Measurements from ENCODE around the gene CHRNA5. TPM values are rescaled to one million over a fixed set of nuclear protein-coding genes. Genes with fewer than 3 reads are reported as not detected.
A peak's percentile ranks its signal among the peaks of the same experiment; 100 is the strongest.

Gene CHRNA5
- polyA plus RNA-seq, 2 donors = 1.5 to 2.3 TPM

DNA sequence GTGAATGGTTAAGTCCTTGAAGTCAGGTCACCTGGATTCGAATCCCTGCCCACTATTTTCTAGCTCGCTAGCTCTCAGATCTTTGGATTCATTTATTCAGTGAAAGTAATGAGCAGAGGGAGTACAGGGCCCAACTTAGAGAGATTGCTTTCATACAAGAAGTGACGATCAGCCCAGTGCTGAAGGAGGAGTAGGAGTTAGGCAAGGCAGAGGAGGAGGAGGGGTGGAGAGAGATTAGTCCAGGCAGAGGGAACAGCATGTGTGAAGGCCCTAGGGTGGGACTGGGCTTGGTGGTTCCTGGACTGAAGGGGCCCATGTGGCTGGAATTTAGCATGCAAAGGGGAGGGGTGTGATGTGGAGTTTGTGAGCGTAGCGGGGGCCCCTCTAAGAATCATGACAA is 3.8 kb upstream of the CHRNA5 start:
- 80 to 87% methylated on average over 5 of the region's 5 CpGs for WGBS, 2 donors
- no peaks in the 10 kb centered on the region for H3K36me3 ChIP-seq (ENCODE audit: control insufficient read depth in 2 of 2, insufficient read depth in 2 of 2, low read length in 1 of 2)

DNA sequence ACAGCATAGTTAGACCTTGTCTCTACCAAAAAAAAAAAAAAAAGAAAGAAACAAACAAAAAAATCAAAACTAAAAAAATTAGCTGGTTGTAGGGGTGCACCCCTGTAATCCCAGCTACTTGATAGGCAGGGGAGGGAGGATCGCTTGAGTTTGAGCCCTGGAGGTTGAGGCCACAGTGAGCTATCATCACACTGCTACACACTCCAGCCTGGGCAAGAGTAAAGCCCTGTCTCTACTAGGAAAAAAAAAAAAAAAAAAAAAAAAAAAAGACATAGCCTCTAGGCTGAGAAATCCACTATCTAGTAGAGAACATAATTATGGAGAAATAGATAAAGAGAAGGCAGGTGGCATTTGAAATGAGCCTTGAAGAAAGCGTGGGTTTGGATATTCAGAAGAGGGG is 2.2 kb upstream of the CHRNA5 start:
- WGBS, 2 donors = 90 to 91% methylated on average over 2 of the region's 2 CpGs
- Histone ChIP-seq H3K9me3 (ENCODE audit: control insufficient read depth in 2 of 2, insufficient read depth in 1 of 2, low read depth in 1 of 2, low read length in 1 of 2) (no peaks in the 10 kb centered on the region), H3K27me3 (ENCODE audit: control insufficient read depth in 1 of 2, insufficient read depth in 2 of 2, low read length in 2 of 2) (no peaks in the 10 kb centered on the region), H3K36me3 (ENCODE audit: control insufficient read depth in 2 of 2, insufficient read depth in 2 of 2, low read length in 1 of 2) (no peaks in the 10 kb centered on the region), H3K4me1 (ENCODE audit: control insufficient read depth in 2 of 2, insufficient read depth in 2 of 2, low read length in 1 of 2) (peaks cover 0 to 3% of the 10 kb centered on the region in 2 donors), H3K27ac (ENCODE audit: low read depth in 2 of 2, low read length in 1 of 2) (no peak overlapping the region), H3K4me3 (ENCODE audit: low read depth in 1 of 2, low read length in 2 of 2) (no peak overlapping the region)

More for the DNA sequence above, 3.8 kb upstream of the CHRNA5 start:
- no peaks in the 10 kb centered on the region for H3K9me3 ChIP-seq (ENCODE audit: control insufficient read depth in 2 of 2, insufficient read depth in 1 of 2, low read depth in 1 of 2, low read length in 1 of 2)
- peaks cover 0 to 3% of the 10 kb centered on the region in 2 donors for H3K4me1 ChIP-seq (ENCODE audit: control insufficient read depth in 2 of 2, insufficient read depth in 2 of 2, low read length in 1 of 2)
- no peaks in the 10 kb centered on the region for H3K27me3 ChIP-seq (ENCODE audit: control insufficient read depth in 1 of 2, insufficient read depth in 2 of 2, low read length in 2 of 2)
- H3K4me3 ChIP-seq (ENCODE audit: low read depth in 1 of 2, low read length in 2 of 2) = no peak overlapping the region
- no peak overlapping the region for H3K27ac ChIP-seq (ENCODE audit: low read depth in 2 of 2, low read length in 1 of 2)

- Histone ChIP-seq H3K27ac (ENCODE audit: low read depth in 2 of 2, low read length in 1 of 2) (no peak overlapping the region), H3K27me3 (ENCODE audit: control insufficient read depth in 1 of 2, insufficient read depth in 2 of 2, low read length in 2 of 2) (no peaks in the 10 kb centered on the region), H3K36me3 (ENCODE audit: control insufficient read depth in 2 of 2, insufficient read depth in 2 of 2, low read length in 1 of 2) (no peaks in the 10 kb centered on the region), H3K4me3 (ENCODE audit: low read depth in 1 of 2, low read length in 2 of 2) (no peak overlapping the region), H3K9me3 (ENCODE audit: control insufficient read depth in 2 of 2, insufficient read depth in 1 of 2, low read depth in 1 of 2, low read length in 1 of 2) (no peaks in the 10 kb centered on the region), H3K4me1 (ENCODE audit: control insufficient read depth in 2 of 2, insufficient read depth in 2 of 2, low read length in 1 of 2) (peaks cover 0 to 3% of the 10 kb centered on the region in 2 donors)
- WGBS, 2 donors = 60 to 65% methylated on average over 11 of the region's 11 CpGs
Measured at GRCh38 chr15:78564743-78565096, 600 bp upstream of the CHRNA5 start.

DNA sequence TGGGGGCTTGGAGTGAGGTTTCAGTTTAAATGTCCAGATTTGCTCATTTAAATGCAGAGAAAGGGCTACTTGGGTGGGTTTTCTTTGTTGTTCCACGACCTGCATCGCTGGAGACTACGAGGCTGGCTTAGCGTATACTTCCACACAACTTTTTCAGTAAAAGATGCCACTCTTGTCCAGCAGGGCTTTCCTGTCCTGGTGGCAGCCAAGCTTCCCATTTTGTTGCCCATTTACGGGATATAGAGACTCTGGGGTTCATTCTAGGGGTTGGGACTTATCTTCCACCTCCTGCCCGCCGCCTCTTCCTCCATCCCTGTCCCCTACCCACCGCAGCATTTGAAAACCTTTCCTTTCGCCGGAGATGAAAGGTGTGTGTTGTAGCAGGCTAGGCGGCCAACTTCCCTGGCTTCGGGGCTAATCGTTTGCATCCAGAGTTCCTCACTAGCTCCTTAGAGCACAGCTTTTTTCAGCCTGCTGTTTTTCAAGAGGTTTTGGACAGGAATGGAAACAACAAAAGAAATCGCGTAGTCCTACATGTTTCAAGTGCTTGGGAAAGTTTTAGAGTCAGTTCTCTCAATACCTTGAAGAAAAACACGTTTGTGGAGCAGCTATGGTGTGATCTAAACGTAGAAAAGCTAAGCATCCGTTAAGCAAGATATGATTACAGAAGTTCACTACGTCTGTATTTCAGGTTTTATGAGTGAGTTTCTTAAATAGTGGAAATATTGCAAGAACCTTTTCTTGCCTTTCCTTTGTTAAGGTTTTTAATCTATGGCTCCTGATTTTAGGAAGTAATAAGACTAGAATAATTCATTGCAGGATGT is 843 bp downstream of the CHRNA5 start:
- Histone ChIP-seq H3K27ac (ENCODE audit: low read depth in 2 of 2, low read length in 1 of 2) (peak overlapping the region in 1 of 2 donors; percentile 8), H3K4me1 (ENCODE audit: control insufficient read depth in 2 of 2, insufficient read depth in 2 of 2, low read length in 1 of 2) (peaks cover 0 to 3% of the 10 kb centered on the region in 2 donors), H3K27me3 (ENCODE audit: control insufficient read depth in 1 of 2, insufficient read depth in 2 of 2, low read length in 2 of 2) (no peaks in the 10 kb centered on the region), H3K4me3 (ENCODE audit: low read depth in 1 of 2, low read length in 2 of 2) (peak overlapping the region; percentile 63 to 67), H3K36me3 (ENCODE audit: control insufficient read depth in 2 of 2, insufficient read depth in 2 of 2, low read length in 1 of 2) (no peaks in the 10 kb centered on the region), H3K9me3 (ENCODE audit: control insufficient read depth in 2 of 2, insufficient read depth in 1 of 2, low read depth in 1 of 2, low read length in 1 of 2) (no peaks in the 10 kb centered on the region)
- 3% methylated on average over 19 of the region's 19 CpGs for WGBS, 2 donors

- Histone ChIP-seq H3K9me3 (ENCODE audit: control insufficient read depth in 2 of 2, insufficient read depth in 1 of 2, low read depth in 1 of 2, low read length in 1 of 2) (no peaks in the 10 kb centered on the region), H3K27me3 (ENCODE audit: control insufficient read depth in 1 of 2, insufficient read depth in 2 of 2, low read length in 2 of 2) (no peaks in the 10 kb centered on the region), H3K4me1 (ENCODE audit: control insufficient read depth in 2 of 2, insufficient read depth in 2 of 2, low read length in 1 of 2) (peaks cover 0 to 3% of the 10 kb centered on the region in 2 donors), H3K36me3 (ENCODE audit: control insufficient read depth in 2 of 2, insufficient read depth in 2 of 2, low read length in 1 of 2) (no peaks in the 10 kb centered on the region), H3K27ac (ENCODE audit: low read depth in 2 of 2, low read length in 1 of 2) (no peak overlapping the region), H3K4me3 (ENCODE audit: low read depth in 1 of 2, low read length in 2 of 2) (no peak overlapping the region)
- WGBS, 2 donors = 64 to 78% methylated on average over 4 of the region's 4 CpGs
Measured at GRCh38 chr15:78567531-78567930, 2.2 kb downstream of the CHRNA5 start.

- Histone ChIP-seq H3K9me3 (ENCODE audit: control insufficient read depth in 2 of 2, insufficient read depth in 1 of 2, low read depth in 1 of 2, low read length in 1 of 2) (no peaks in the 10 kb centered on the region), H3K27ac (ENCODE audit: low read depth in 2 of 2, low read length in 1 of 2) (no peak overlapping the region), H3K4me1 (ENCODE audit: control insufficient read depth in 2 of 2, insufficient read depth in 2 of 2, low read length in 1 of 2) (no peaks in the 10 kb centered on the region), H3K36me3 (ENCODE audit: control insufficient read depth in 2 of 2, insufficient read depth in 2 of 2, low read length in 1 of 2) (no peaks in the 10 kb centered on the region), H3K27me3 (ENCODE audit: control insufficient read depth in 1 of 2, insufficient read depth in 2 of 2, low read length in 2 of 2) (no peaks in the 10 kb centered on the region), H3K4me3 (ENCODE audit: low read depth in 1 of 2, low read length in 2 of 2) (no peak overlapping the region)
- WGBS, 2 donors = 92 to 93% methylated on average over 2 of the region's 2 CpGs
Measured at GRCh38 chr15:78570710-78571109, 5.4 kb downstream of the CHRNA5 start.

- no peak overlapping the region for H3K4me3 ChIP-seq (ENCODE audit: low read depth in 1 of 2, low read length in 2 of 2)
- 83 to 93% methylated on average over 4 of the region's 4 CpGs for WGBS, 2 donors
- H3K36me3 ChIP-seq (ENCODE audit: control insufficient read depth in 2 of 2, insufficient read depth in 2 of 2, low read length in 1 of 2) = no peaks in the 10 kb centered on the region
- H3K27me3 ChIP-seq (ENCODE audit: control insufficient read depth in 1 of 2, insufficient read depth in 2 of 2, low read length in 2 of 2) = no peaks in the 10 kb centered on the region
- H3K9me3 ChIP-seq (ENCODE audit: control insufficient read depth in 2 of 2, insufficient read depth in 1 of 2, low read depth in 1 of 2, low read length in 1 of 2) = no peaks in the 10 kb centered on the region
- no peaks in the 10 kb centered on the region for H3K4me1 ChIP-seq (ENCODE audit: control insufficient read depth in 2 of 2, insufficient read depth in 2 of 2, low read length in 1 of 2)
- no peak overlapping the region for H3K27ac ChIP-seq (ENCODE audit: low read depth in 2 of 2, low read length in 1 of 2)
Measured at GRCh38 chr15:78571382-78571781, 6.1 kb downstream of the CHRNA5 start.

DNA sequence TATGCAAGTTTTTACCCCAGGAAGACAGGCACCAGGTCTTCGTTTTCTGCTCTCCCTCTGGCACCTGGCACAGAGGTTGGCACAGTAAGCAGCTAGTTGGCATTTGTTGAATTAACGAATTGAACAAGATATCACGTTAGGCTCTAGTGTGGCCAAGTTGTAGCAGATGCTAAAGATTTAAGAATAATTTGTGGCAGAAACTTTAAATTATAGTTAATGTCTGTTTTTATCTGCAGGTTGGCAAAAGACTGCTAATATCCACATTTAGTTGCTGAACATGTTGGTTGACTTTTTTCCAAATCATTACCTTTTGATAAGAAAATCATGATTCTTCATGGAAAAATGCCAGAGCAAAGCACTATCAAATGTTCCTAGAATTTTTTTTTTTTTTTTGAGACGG is 8.1 kb downstream of the CHRNA5 start:
- no peaks in the 10 kb centered on the region for H3K9me3 ChIP-seq (ENCODE audit: control insufficient read depth in 2 of 2, insufficient read depth in 1 of 2, low read depth in 1 of 2, low read length in 1 of 2)
- H3K27me3 ChIP-seq (ENCODE audit: control insufficient read depth in 1 of 2, insufficient read depth in 2 of 2, low read length in 2 of 2) = no peaks in the 10 kb centered on the region
- no peaks in the 10 kb centered on the region for H3K36me3 ChIP-seq (ENCODE audit: control insufficient read depth in 2 of 2, insufficient read depth in 2 of 2, low read length in 1 of 2)
- H3K4me1 ChIP-seq (ENCODE audit: control insufficient read depth in 2 of 2, insufficient read depth in 2 of 2, low read length in 1 of 2) = no peaks in the 10 kb centered on the region
- no peak overlapping the region for H3K4me3 ChIP-seq (ENCODE audit: low read depth in 1 of 2, low read length in 2 of 2)
- no peak overlapping the region for H3K27ac ChIP-seq (ENCODE audit: low read depth in 2 of 2, low read length in 1 of 2)
- WGBS, 2 donors = 50 to 56% methylated on average over 4 of the region's 4 CpGs

GRCh38 chr15:78574944-78575343 is 9.6 kb downstream of the CHRNA5 start:
- no peaks in the 10 kb centered on the region for H3K27me3 ChIP-seq (ENCODE audit: control insufficient read depth in 1 of 2, insufficient read depth in 2 of 2, low read length in 2 of 2)
- no peak overlapping the region for H3K27ac ChIP-seq (ENCODE audit: low read depth in 2 of 2, low read length in 1 of 2)
- H3K36me3 ChIP-seq (ENCODE audit: control insufficient read depth in 2 of 2, insufficient read depth in 2 of 2, low read length in 1 of 2) = no peaks in the 10 kb centered on the region
- H3K4me3 ChIP-seq (ENCODE audit: low read depth in 1 of 2, low read length in 2 of 2) = no peak overlapping the region
- WGBS, 2 donors = 93 to 100% methylated on average over 1 of the region's 1 CpG
- no peaks in the 10 kb centered on the region for H3K4me1 ChIP-seq (ENCODE audit: control insufficient read depth in 2 of 2, insufficient read depth in 2 of 2, low read length in 1 of 2)
- H3K9me3 ChIP-seq (ENCODE audit: control insufficient read depth in 2 of 2, insufficient read depth in 1 of 2, low read depth in 1 of 2, low read length in 1 of 2) = no peaks in the 10 kb centered on the region

DNA sequence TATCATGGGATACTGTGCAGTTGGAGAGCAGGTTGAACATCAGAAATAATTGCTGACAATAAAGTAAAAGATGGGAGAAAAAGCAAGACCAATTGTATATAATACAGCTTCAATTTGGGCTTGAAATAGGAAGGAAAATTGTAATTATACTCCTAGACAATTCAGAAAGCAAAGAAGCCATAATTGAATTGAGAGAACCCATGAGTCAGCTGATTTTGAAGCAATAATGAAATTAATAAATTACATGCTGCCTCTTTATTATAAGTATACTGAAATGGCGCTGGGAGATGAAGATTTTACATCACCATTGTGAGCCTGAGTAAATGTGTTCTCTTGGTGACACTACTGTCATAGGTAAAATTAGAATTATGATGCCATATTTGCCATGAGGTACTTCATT is 32.3 kb downstream of the CHRNA5 start:
- Histone ChIP-seq H3K4me1 (ENCODE audit: control insufficient read depth in 2 of 2, insufficient read depth in 2 of 2, low read length in 1 of 2) (no peaks in the 10 kb centered on the region), H3K27me3 (ENCODE audit: control insufficient read depth in 1 of 2, insufficient read depth in 2 of 2, low read length in 2 of 2) (no peaks in the 10 kb centered on the region), H3K36me3 (ENCODE audit: control insufficient read depth in 2 of 2, insufficient read depth in 2 of 2, low read length in 1 of 2) (no peaks in the 10 kb centered on the region), H3K27ac (ENCODE audit: low read depth in 2 of 2, low read length in 1 of 2) (peak overlapping the region in 1 of 2 donors; percentile 31), H3K4me3 (ENCODE audit: low read depth in 1 of 2, low read length in 2 of 2) (no peak overlapping the region), H3K9me3 (ENCODE audit: control insufficient read depth in 2 of 2, insufficient read depth in 1 of 2, low read depth in 1 of 2, low read length in 1 of 2) (no peaks in the 10 kb centered on the region)
- 94 to 97% methylated on average over 1 of the region's 1 CpG for WGBS, 2 donors
